ENCODE measurements around the gene SERPINE3.

SERPINE3 gene

GRCh38 chr13:51361106-51361505 lies 21.6 kb downstream of the SERPINE3 start:
- no peak for DNase-seq (ENCODE audit: low spot score)

- no peak for DNase-seq (ENCODE audit: low spot score)
These were observed 24.1 kb downstream of the SERPINE3 start for GRCh38 chr13:51363625-51364024.

- no peak for DNase-seq (ENCODE audit: low spot score)
These were observed 25.0 kb downstream of the SERPINE3 start for GRCh38 chr13:51364404-51365008.

GRCh38 chr13:51370116-51370515 lies 30.6 kb downstream of the SERPINE3 start:
- DNase-seq (ENCODE audit: low spot score): no peak

GRCh38 chr13:51370811-51371210 lies 31.3 kb downstream of the SERPINE3 start:
- no peak for DNase-seq (ENCODE audit: low spot score)

GRCh38 chr13:51371768-51372399 lies 32.4 kb downstream of the SERPINE3 start:
- no peak for DNase-seq (ENCODE audit: low spot score)

GRCh38 chr13:51373451-51373850 lies 34.0 kb downstream of the SERPINE3 start:
- DNase-seq (ENCODE audit: low spot score): no peak

- no peak for DNase-seq (ENCODE audit: low spot score)
These were observed 40.8 kb downstream of the SERPINE3 start for GRCh38 chr13:51380269-51380668.

GRCh38 chr13:51385114-51385513 lies 45.6 kb downstream of the SERPINE3 start:
- DNase-seq (ENCODE audit: low spot score): no peak

- DNase-seq (ENCODE audit: low spot score): no peak
These were observed 55.2 kb downstream of the SERPINE3 start for GRCh38 chr13:51394724-51395123.

GRCh38 chr13:51396352-51396751 lies 56.9 kb downstream of the SERPINE3 start:
- no peak for DNase-seq (ENCODE audit: low spot score)

- DNase-seq (ENCODE audit: low spot score): no peak
These were observed 57.9 kb downstream of the SERPINE3 start for GRCh38 chr13:51397262-51397941.

GRCh38 chr13:51405176-51405575 lies 65.7 kb downstream of the SERPINE3 start:
- DNase-seq (ENCODE audit: low spot score): no peak

GRCh38 chr13:51412431-51412830 lies 72.9 kb downstream of the SERPINE3 start:
- no peak for DNase-seq (ENCODE audit: low spot score)

Small RNA genes within 50 kb of the gene (small RNA-seq; reads per million reads assigned to genes)
- 0 reads per million in 2 experiments for gene MIR5693
